GM21515 (cell line): ENCODE results near the gene PIP5K1C.

Experiments used
- ATAC-seq: cut with Tn5 transposase; IDR thresholded peaks from one replicate; pipeline ENCODE4 v1.9.1; 2021; ENCODE audit not compliant: unreplicated experiment

The PIP5K1C gene

DNA sequence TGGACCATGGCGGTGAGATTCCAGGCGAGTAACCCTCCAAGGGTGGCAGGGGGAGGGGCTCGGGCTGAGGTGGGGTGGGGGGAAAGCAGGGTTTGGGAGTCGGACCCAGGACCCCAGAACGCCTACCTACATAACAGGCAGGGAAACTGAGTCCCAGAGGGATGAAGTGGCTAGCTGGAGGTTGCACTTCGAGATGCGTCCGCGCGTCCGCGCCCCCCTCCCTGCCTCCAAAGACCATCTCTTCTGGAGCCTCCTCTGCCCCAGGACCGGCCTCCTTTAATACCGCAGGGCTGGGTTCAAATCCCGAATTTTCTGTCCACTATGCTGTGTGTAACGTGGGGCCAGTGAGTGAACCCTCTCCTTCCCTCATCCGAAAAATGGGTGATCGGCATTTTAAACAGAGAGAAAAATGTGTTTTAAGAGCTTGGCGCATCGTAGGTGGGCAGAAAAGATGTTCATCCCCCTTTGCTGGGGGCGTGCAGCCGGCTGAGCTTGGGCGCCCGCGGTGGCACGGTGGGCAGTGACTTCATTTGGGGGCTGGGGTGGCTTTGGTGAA lies 21.7 kb upstream of the PIP5K1C start:
- no peak for ATAC-seq

DNA sequence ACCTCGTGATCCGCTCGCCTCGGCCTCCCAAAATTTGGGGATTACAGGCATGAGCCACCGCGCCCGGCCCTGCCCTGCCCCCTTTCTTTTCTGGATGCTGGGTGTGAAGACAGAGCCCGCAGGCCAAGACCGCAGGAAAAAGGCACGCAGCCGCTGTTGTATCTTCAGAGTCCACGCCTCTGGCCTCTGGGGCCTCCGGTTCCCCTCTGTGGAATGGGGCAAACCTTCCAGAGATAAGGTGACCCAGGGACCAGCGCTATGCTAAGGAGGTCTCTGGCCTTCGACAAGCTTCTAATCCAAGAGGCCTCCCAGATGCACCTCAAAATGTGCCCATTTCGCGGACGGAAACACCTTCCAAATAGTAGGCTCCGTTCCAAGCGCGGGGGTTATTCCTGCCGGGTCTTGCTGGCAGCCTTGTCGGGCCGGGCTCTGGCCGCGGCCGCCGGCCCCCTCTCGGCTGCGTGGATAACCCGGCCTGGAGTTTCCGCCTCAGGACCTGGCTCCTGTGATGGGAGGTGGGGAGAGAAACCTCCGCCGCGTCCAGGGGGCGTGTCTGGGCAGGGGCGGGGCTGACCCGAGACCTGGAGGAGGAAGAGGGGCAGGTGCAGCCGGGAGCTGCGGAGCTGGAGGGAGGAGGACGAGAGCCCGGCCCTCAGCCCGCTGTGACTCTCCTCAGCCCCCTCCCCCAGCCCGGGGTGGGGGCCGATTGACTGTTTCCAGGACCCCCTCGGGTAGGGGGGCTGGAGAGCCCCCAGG lies 21.0 kb upstream of the PIP5K1C start:
- no peak for ATAC-seq

DNA sequence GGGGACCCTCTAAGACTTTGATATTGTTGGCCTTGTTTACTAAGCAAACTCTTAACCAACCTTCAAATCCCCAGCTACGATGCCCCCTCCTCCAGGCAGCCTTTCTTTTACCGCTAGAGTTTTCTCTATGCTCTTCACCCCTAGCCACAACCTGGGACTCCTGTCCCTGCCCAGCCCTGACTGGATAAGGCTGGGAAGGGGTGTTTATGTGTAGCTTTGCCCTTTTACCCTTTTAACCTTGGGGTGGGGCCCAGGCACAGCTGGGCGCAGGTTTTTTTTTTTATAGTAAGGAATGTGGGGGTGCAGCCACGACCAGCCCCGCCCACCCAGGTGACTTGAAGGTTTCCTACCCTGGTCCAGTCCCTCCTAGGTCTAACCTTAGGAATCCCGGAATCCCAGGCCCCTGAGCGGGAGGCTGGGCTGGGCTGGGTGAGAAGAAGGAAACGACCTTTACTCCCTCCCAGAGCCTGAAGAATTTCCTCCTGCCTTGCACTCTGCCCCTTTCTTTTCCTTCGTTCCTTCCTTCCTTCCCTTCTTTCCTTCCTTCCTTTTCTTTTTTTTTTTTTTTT lies 20.2 kb upstream of the PIP5K1C start:
- no peak for ATAC-seq

DNA sequence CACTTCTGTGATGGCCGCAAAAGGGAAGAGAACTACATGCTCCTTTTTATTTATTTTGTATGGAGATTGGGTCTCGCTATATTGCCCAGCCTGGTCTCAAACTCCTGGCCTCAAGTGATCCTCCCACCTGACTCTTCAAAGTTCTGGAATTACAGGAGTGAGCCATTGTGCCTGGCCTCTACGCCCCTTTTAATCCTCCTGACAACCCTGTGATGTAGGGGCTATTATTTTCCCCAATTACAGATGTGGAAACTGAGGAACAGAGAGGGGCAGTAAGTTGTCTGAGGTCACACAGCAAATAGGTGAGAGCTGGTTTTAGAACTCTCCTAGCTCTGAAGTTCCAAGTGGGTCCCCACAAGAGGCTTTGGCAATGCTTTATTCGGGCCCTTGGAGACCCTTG lies 19.6 kb upstream of the PIP5K1C start:
- no peak for ATAC-seq

- no peak for ATAC-seq
Observed at GRCh38 chr19:3716147-3716668, 15.9 kb upstream of the PIP5K1C start.

- ATAC-seq, result no peak
Observed at GRCh38 chr19:3712663-3713611, 12.7 kb upstream of the PIP5K1C start.

GRCh38 chr19:3710265-3710812 lies 10.1 kb upstream of the PIP5K1C start:
- no peak for ATAC-seq

GRCh38 chr19:3708207-3708931 lies 8.1 kb upstream of the PIP5K1C start, which contains the start of gene TJP3:
TSS of gene TJP3 (plus strand) at chr19:3708384. CDS start at chr19:3728433, 20,049 bp downstream.
- ATAC-seq, result no peak

DNA sequence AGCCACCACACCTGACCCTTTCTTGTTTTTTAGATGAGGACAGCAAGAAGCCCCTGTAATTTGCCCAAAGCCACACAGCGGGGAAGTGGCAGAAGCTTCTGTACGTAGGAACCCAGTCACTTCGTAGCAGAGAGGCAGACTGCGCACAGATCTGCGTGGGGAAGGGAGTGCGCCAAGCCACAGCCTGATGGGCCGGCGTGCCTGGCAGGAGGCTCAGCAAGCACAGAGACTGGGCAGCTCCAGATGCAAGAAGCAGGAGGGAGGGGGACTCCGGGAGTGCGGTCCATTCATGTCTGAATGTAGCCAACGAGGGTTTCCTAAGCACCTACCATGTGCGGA lies 7.6 kb upstream of the PIP5K1C start:
- ATAC-seq, result no peak

- no peak for ATAC-seq
Observed at GRCh38 chr19:3701200-3701599, 932 bp upstream of the PIP5K1C start.

DNA sequence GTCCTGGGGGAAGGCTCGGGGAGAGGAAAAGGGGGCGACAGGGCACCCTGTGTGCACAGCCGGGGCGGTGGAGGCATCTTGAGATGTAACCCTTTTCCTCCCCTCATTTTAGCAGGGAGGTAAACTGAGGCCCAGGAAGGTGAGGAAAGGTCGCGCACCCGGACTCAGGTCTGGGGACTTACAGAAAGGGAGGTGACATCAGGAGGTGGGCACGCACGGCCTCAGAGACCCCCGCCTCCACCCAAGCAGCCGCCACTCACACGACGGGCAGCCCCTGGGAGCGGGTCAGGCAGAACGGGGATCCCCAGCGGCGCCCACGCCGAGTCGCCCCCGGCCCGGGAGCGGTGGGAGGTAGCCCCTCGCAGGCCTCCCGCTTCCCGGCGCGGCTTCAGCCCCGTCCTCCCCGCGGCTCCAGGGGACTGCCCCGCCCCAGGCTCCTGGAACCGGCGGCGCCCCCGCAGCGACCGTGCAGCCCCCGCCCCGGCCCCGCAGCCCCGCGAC lies 477 bp downstream of the PIP5K1C start:
- peak; percentile 13 for ATAC-seq

DNA sequence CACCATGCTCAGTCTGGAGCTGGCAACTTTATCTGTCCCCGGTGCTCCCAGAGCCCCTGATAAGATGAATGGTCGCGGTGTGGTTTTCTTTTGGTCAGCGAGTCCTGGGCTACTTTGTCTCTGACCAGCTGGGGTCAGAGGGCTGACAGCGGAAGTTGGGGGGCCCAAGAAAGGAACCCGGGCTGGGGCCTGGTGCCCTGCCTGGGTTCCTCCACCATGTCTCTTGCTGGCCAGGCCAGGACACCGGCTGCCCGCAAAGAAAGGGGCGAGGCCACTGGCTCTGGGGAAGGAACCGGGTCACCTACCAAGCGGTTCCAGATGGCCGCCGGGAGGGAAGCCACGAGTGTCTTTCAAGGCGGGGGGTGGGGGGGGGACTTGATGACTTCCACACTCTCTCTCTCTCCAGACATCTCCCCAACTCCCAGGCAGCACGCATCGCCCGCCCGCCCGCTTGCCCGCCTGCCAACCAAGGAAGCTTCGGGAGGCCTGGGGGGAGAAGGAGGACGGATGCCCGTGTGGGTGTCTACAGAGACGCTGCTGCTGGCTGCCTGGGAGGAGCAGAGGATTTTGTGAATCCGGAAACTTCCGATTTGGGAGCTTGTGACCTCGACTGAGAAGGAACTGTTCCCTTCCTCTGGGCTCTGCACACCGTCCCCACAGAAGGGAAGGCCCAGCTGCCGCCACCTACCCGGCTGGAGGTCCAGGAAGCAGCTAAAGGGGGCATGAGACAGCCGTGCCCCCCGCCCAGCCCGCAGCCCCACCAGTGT lies 1.1 kb downstream of the PIP5K1C start:
- ATAC-seq, result no peak

GRCh38 chr19:3698386-3698950 lies 1.8 kb downstream of the PIP5K1C start:
- no peak for ATAC-seq

GRCh38 chr19:3697671-3698385 lies 2.4 kb downstream of the PIP5K1C start:
- ATAC-seq, result no peak

- ATAC-seq, result no peak
Observed at GRCh38 chr19:3697094-3697493, 3.2 kb downstream of the PIP5K1C start.

DNA sequence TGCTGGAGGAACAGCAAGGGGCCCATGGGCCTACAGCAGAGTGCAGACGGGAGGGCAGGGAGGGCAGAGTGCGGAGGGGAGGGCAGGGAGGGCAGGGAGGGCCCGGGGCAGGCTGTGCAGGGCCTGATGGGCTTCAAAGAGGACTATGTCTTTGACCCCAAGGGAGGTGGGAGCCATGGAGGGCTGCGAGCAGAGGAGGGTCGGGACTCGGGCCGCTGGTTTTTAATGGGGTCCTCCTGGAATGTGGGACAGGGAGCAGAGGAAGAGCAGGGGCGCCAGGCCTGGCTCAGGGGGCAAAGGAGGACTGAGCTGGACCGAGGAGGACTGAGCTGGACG lies 3.6 kb downstream of the PIP5K1C start:
- no peak for ATAC-seq

DNA sequence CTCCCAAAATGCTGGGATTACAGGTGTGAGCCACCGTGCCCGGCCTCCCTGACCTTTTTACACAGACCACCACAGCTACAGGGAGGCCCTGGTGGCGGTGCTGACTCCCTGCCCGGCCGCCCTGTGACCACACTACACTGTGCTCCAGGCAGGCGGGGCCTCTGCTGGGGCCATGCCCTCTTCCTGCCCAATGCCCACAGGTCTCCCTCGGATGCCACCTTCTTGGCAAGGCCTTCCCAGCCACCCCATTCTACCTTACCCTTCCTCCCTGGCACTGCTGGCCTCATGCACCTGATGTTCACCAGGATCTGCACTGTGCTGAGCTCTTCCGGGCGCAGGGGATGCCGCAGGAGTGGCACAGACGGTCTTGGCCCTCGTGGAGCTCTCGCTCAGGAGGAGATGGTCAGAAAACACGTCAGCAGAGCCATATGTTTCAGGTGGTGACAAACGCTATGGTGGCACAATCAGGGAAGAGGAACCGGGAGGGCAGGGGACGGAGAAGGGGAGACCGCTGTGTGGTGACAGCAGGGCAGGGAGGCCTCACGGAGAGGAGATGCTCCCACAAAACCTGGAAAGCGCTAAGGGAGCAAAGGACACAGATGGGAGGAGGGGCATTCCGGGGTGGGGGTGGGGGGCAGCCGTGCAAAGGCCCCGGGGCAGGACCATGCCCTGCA lies 4.1 kb downstream of the PIP5K1C start:
- no peak for ATAC-seq
